PFSK-1 (cell line): Measurements from ENCODE around the gene NOTCH2.

Source experiments
- POLR2AphosphoS5 ChIP-seq: IDR thresholded peaks from 2 replicates; pipeline ENCODE4 v1.6.1; 2012; ENCODE audit warnings: low read depth, mild to moderate bottlenecking, control low read depth, low read length, moderate library complexity
- SIN3A ChIP-seq: IDR thresholded peaks from 2 replicates; pipeline ENCODE4 v1.6.1; 2012; ENCODE audit warnings: mild to moderate bottlenecking, low read length, moderate library complexity, borderline replicate concordance; ENCODE audit not compliant: insufficient read depth

GRCh38 chr1:119896303-119896702 lies 173.2 kb downstream of the NOTCH2 start, which contains the start of gene ADAM30:
- TF ChIP-seq SIN3A (no peak), POLR2AphosphoS5 (no peak)
